WTC11 (cell line): ENCODE data around the gene AKAIN1. TPM values are rescaled to one million over a fixed set of nuclear protein-coding genes. Genes with fewer than 3 reads are reported as not detected.

ENCODE experiments used
- ATAC-seq: fragments of 200-7000 bp; cut with Tn5 transposase; 2 replicates; pipeline ENCODE4 v1.10.0; 2021; ENCODE audit warnings: mild to moderate bottlenecking, moderate library complexity
- CTCF ChIA-PET: fragments of 300-600 bp; sonication (Branson Sonifier 250); formaldehyde crosslinking; loops from one replicate; lab custom pipeline; 2021; ENCODE audit warnings: antibody characterized with exemption; lab: Charles Lee
- POLR2A ChIA-PET: fragments of 350-600 bp; sonication (Branson Sonifier 250); formaldehyde crosslinking; loops from one replicate; lab custom pipeline; 2021; ENCODE audit warnings: antibody characterized with exemption; lab: Charles Lee
- DNase-seq: peaks from one replicate; pipeline ENCODE4 v3.0.0; 2021; ENCODE audit warnings: low spot score
- H3K27ac Mint-ChIP-seq: 2 replicates; pipeline ENCODE4 v1.8.0; 2021; ENCODE audit warnings: mixed read lengths
- H3K27me3 Mint-ChIP-seq: 2 replicates; pipeline ENCODE4 v1.8.0; 2021; ENCODE audit warnings: low read depth, mild to moderate bottlenecking, moderate library complexity, mixed read lengths
- H3K36me3 Mint-ChIP-seq: 2 replicates; pipeline ENCODE4 v1.8.0; 2021; ENCODE audit warnings: mixed read lengths
- H3K4me1 Mint-ChIP-seq: 2 replicates; pipeline ENCODE4 v1.8.0; 2022; ENCODE audit warnings: mixed read lengths
- H3K4me3 Mint-ChIP-seq: 2 replicates; pipeline ENCODE4 v1.8.0; 2021; ENCODE audit warnings: mild to moderate bottlenecking, moderate library complexity, mixed read lengths
- H3K9me3 Mint-ChIP-seq: 2 replicates; pipeline ENCODE4 v1.8.0; 2021; ENCODE audit warnings: mixed read lengths
- ATF1 ChIP-seq: sonication (generic); formaldehyde crosslinking; IDR thresholded peaks from 2 replicates; pipeline ENCODE4 v1.8.1; 2023; ENCODE audit warnings: mild to moderate bottlenecking, moderate library complexity, missing genetic modification reagents
- CREB1 ChIP-seq: sonication (generic); formaldehyde crosslinking; IDR thresholded peaks from 2 replicates; pipeline ENCODE4 v1.8.0; 2023; ENCODE audit warnings: mild to moderate bottlenecking, missing genetic modification reagents
- CREM ChIP-seq: sonication (generic); formaldehyde crosslinking; IDR thresholded peaks from 2 replicates; pipeline ENCODE4 v1.8.1; 2022; ENCODE audit warnings: mild to moderate bottlenecking, missing genetic modification reagents, moderate library complexity
- CTCF ChIP-seq: fragments of 200-600 bp; IDR thresholded peaks from 2 replicates; pipeline ENCODE4 v1.8.0; 2022; ENCODE audit warnings: antibody characterized with exemption
- ELF4 ChIP-seq: sonication (generic); formaldehyde crosslinking; IDR thresholded peaks from 2 replicates; pipeline ENCODE4 v1.8.1; 2022; ENCODE audit warnings: low read depth, mild to moderate bottlenecking, moderate library complexity, missing genetic modification reagents
- ESRRA ChIP-seq: sonication (generic); formaldehyde crosslinking; IDR thresholded peaks from 2 replicates; pipeline ENCODE4 v1.8.1; 2022; ENCODE audit warnings: mild to moderate bottlenecking, missing genetic modification reagents, borderline replicate concordance
- FOXK1 ChIP-seq: sonication (generic); formaldehyde crosslinking; IDR thresholded peaks from 2 replicates; pipeline ENCODE4 v1.8.0; 2022; ENCODE audit warnings: mild to moderate bottlenecking, moderate library complexity, missing genetic modification reagents
- FOXP1 ChIP-seq: sonication (generic); formaldehyde crosslinking; IDR thresholded peaks from 2 replicates; pipeline ENCODE4 v1.8.0; 2022; ENCODE audit warnings: missing genetic modification reagents, mild to moderate bottlenecking, moderate library complexity, borderline replicate concordance
- GTF2I ChIP-seq: fragments of 250-450 bp; sonication (Bioruptor Pico); conservative IDR thresholded peaks from 2 replicates; pipeline ENCODE4 v1.4.0; 2021; ENCODE audit warnings: mild to moderate bottlenecking
- HMGA2 ChIP-seq: fragments of 250-450 bp; sonication (Bioruptor Pico); IDR thresholded peaks from 2 replicates; pipeline ENCODE4 v1.4.0; 2021; ENCODE audit warnings: mild to moderate bottlenecking, moderate library complexity
- JAZF1 ChIP-seq: fragments of 250-450 bp; sonication (Bioruptor Pico); IDR thresholded peaks from 2 replicates; pipeline ENCODE4 v1.9.0; 2021; ENCODE audit warnings: moderate library complexity, mild to moderate bottlenecking, inconsistent platforms
- KAT7 ChIP-seq: sonication (generic); formaldehyde crosslinking; IDR thresholded peaks from 2 replicates; pipeline ENCODE4 v1.8.1; 2023; ENCODE audit warnings: missing genetic modification reagents, mild to moderate bottlenecking, borderline replicate concordance
- MAX ChIP-seq: sonication (generic); formaldehyde crosslinking; IDR thresholded peaks from 2 replicates; pipeline ENCODE4 v1.8.0; 2022; ENCODE audit warnings: mild to moderate bottlenecking, missing genetic modification reagents
- NFATC4 ChIP-seq: fragments of 250-450 bp; sonication (Bioruptor Pico); IDR thresholded peaks from 2 replicates; pipeline ENCODE4 v1.9.0; 2021; ENCODE audit warnings: mild to moderate bottlenecking
- OVOL2 ChIP-seq: fragments of 250-450 bp; sonication (Bioruptor Pico); IDR thresholded peaks from 2 replicates; pipeline ENCODE4 v1.9.0; 2021; ENCODE audit warnings: mild to moderate bottlenecking, borderline replicate concordance
- SOX15 ChIP-seq: fragments of 250-450 bp; sonication (Bioruptor Pico); IDR thresholded peaks from 2 replicates; pipeline ENCODE4 v1.9.0; 2021; ENCODE audit warnings: mild to moderate bottlenecking
- TCF7 ChIP-seq: sonication (generic); formaldehyde crosslinking; IDR thresholded peaks from 2 replicates; pipeline ENCODE4 v1.8.0; 2022; ENCODE audit warnings: mild to moderate bottlenecking, low read depth, missing genetic modification reagents, moderate library complexity
- TEAD1 ChIP-seq: sonication (generic); formaldehyde crosslinking; IDR thresholded peaks from 2 replicates; pipeline ENCODE4 v1.8.0; 2022; ENCODE audit warnings: mild to moderate bottlenecking, missing genetic modification reagents
- ZNF138 ChIP-seq: sonication (generic); formaldehyde crosslinking; conservative IDR thresholded peaks from 2 replicates; pipeline ENCODE4 v1.8.1; 2022; ENCODE audit warnings: mild to moderate bottlenecking, moderate library complexity, missing genetic modification reagents
- ZNF396 ChIP-seq: fragments of 250-450 bp; sonication (Bioruptor Pico); IDR thresholded peaks from 2 replicates; pipeline ENCODE4 v1.8.0; 2021; ENCODE audit warnings: mild to moderate bottlenecking, moderate library complexity, borderline replicate concordance
- ZNF423 ChIP-seq: fragments of 250-450 bp; sonication (Bioruptor Pico); IDR thresholded peaks from 2 replicates; pipeline ENCODE4 v2.1.2; 2022; ENCODE audit warnings: mild to moderate bottlenecking, moderate library complexity
- total RNA-seq: library from RNA; stranded (reverse); gene quantifications from 3 replicates; pipeline ENCODE4 v1.2.3, GENCODE V29; 2021
- TF ChIP-seq, protein P1 (sequence below): sonication (generic); formaldehyde crosslinking; IDR thresholded peaks from 2 replicates; pipeline ENCODE4 v1.8.1; 2022; ENCODE audit warnings: low read depth, mild to moderate bottlenecking, moderate library complexity, missing genetic modification reagents, borderline replicate concordance
- TF ChIP-seq, protein P2 (sequence below): fragments of 250-450 bp; sonication (Bioruptor Pico); IDR thresholded peaks from 2 replicates; pipeline ENCODE4 v1.9.0; 2021; ENCODE audit warnings: mild to moderate bottlenecking
- TF ChIP-seq, protein P3 (sequence below): sonication (generic); formaldehyde crosslinking; IDR thresholded peaks from 2 replicates; pipeline ENCODE4 v1.8.1; 2022; ENCODE audit warnings: low read depth, missing genetic modification reagents, borderline replicate concordance
- TF ChIP-seq, protein P4 (sequence below): sonication (generic); formaldehyde crosslinking; IDR thresholded peaks from 2 replicates; pipeline ENCODE4 v1.8.0; 2023; ENCODE audit warnings: missing genetic modification reagents, mild to moderate bottlenecking, borderline replicate concordance

Gene AKAIN1
- total RNA-seq, 1 experiment from 2014 or later = not detected

- TF ChIP-seq MAX (CRISPR knock-in tag) (no peak), SOX15 (no peak), ESRRA (CRISPR knock-in tag) (no peak)
Measured at GRCh38 chr18:5198311-5198710, 1.3 kb upstream of the AKAIN1 start (continued).

GRCh38 chr18:5197461-5197860, 404 bp upstream of the AKAIN1 start:
- TF ChIP-seq NFATC4 (CRISPR knock-in tag) (no peak), FOXK1 (CRISPR knock-in tag) (no peak), ATF1 (no peak), CTCF (no peak), KAT7 (CRISPR knock-in tag) (no peak), GTF2I (CRISPR knock-in tag) (no peak), TEAD1 (no peak), FOXP1 (CRISPR knock-in tag) (no peak), CREB1 (no peak), ZNF423 (CRISPR knock-in tag) (no peak), ZNF396 (no peak), TCF7 (CRISPR knock-in tag) (no peak), OVOL2 (no peak), ZNF138 (CRISPR knock-in tag) (no peak)
- TF ChIP-seq, protein P1, sequence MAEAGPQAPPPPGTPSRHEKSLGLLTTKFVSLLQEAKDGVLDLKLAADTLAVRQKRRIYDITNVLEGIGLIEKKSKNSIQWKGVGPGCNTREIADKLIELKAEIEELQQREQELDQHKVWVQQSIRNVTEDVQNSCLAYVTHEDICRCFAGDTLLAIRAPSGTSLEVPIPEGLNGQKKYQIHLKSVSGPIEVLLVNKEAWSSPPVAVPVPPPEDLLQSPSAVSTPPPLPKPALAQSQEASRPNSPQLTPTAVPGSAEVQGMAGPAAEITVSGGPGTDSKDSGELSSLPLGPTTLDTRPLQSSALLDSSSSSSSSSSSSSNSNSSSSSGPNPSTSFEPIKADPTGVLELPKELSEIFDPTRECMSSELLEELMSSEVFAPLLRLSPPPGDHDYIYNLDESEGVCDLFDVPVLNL (CRISPR knock-in tag) = no peak
- TF ChIP-seq, protein P2, sequence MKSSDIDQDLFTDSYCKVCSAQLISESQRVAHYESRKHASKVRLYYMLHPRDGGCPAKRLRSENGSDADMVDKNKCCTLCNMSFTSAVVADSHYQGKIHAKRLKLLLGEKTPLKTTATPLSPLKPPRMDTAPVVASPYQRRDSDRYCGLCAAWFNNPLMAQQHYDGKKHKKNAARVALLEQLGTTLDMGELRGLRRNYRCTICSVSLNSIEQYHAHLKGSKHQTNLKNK (CRISPR knock-in tag) = no peak
- TF ChIP-seq, protein P3, sequence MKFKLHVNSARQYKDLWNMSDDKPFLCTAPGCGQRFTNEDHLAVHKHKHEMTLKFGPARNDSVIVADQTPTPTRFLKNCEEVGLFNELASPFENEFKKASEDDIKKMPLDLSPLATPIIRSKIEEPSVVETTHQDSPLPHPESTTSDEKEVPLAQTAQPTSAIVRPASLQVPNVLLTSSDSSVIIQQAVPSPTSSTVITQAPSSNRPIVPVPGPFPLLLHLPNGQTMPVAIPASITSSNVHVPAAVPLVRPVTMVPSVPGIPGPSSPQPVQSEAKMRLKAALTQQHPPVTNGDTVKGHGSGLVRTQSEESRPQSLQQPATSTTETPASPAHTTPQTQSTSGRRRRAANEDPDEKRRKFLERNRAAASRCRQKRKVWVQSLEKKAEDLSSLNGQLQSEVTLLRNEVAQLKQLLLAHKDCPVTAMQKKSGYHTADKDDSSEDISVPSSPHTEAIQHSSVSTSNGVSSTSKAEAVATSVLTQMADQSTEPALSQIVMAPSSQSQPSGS = no peak
- CTCF ChIA-PET = no interaction called here
- Mint-ChIP-seq H3K4me1 (peaks cover 12% of the 10 kb centered on the region), H3K36me3 (no peaks in the 10 kb centered on the region), H3K27ac (no peak overlapping the region), H3K27me3 (peaks cover 86% of the 10 kb centered on the region), H3K9me3 (no peaks in the 10 kb centered on the region), H3K4me3 (peak overlapping the region; percentile 80)
- DNase-seq = no peak
- ATAC-seq = peak; percentile 43
- POLR2A ChIA-PET = interaction anchor here (0.7 kb wide), 1 partner anchor 39 kb away, joined by 3 read pairs; no protein-coding TSS in a partner anchor

GRCh38 chr18:5196253-5197031, 615 bp downstream of the AKAIN1 start:
- DNase-seq = peak; percentile 50
- H3K27ac Mint-ChIP-seq = no peak overlapping the region
- POLR2A ChIA-PET = no interaction called here
- H3K36me3 Mint-ChIP-seq = no peaks in the 10 kb centered on the region
- CTCF ChIA-PET = no interaction called here
- peak; percentile 78 for ATAC-seq
- H3K4me3 Mint-ChIP-seq = peak overlapping the region; percentile 80
- no peaks in the 10 kb centered on the region for H3K9me3 Mint-ChIP-seq
- H3K27me3 Mint-ChIP-seq = peaks cover 88% of the 10 kb centered on the region
- peaks cover 12% of the 10 kb centered on the region for H3K4me1 Mint-ChIP-seq
- TF ChIP-seq, protein P4, sequence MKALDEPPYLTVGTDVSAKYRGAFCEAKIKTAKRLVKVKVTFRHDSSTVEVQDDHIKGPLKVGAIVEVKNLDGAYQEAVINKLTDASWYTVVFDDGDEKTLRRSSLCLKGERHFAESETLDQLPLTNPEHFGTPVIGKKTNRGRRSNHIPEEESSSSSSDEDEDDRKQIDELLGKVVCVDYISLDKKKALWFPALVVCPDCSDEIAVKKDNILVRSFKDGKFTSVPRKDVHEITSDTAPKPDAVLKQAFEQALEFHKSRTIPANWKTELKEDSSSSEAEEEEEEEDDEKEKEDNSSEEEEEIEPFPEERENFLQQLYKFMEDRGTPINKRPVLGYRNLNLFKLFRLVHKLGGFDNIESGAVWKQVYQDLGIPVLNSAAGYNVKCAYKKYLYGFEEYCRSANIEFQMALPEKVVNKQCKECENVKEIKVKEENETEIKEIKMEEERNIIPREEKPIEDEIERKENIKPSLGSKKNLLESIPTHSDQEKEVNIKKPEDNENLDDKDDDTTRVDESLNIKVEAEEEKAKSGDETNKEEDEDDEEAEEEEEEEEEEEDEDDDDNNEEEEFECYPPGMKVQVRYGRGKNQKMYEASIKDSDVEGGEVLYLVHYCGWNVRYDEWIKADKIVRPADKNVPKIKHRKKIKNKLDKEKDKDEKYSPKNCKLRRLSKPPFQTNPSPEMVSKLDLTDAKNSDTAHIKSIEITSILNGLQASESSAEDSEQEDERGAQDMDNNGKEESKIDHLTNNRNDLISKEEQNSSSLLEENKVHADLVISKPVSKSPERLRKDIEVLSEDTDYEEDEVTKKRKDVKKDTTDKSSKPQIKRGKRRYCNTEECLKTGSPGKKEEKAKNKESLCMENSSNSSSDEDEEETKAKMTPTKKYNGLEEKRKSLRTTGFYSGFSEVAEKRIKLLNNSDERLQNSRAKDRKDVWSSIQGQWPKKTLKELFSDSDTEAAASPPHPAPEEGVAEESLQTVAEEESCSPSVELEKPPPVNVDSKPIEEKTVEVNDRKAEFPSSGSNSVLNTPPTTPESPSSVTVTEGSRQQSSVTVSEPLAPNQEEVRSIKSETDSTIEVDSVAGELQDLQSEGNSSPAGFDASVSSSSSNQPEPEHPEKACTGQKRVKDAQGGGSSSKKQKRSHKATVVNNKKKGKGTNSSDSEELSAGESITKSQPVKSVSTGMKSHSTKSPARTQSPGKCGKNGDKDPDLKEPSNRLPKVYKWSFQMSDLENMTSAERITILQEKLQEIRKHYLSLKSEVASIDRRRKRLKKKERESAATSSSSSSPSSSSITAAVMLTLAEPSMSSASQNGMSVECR (CRISPR knock-in tag) = no peak
- no peak for TF ChIP-seq ELF4 (CRISPR knock-in tag)
- TF ChIP-seq JAZF1 (CRISPR knock-in tag) = no peak
- TF ChIP-seq CREM (CRISPR knock-in tag) = no peak
- no peak for TF ChIP-seq TCF7 (CRISPR knock-in tag)
- TF ChIP-seq ZNF138 (CRISPR knock-in tag) = no peak
- no peak for TF ChIP-seq SOX15
- TF ChIP-seq ZNF423 (CRISPR knock-in tag) = no peak
- no peak for TF ChIP-seq FOXP1 (CRISPR knock-in tag)
- no peak for TF ChIP-seq HMGA2 (CRISPR knock-in tag)
